HG03060 (cell line): ENCODE results near the gene RNF126.
"Not testable (repeated sequence)": the region's sequence is repeated elsewhere in the genome, so short reads cannot be mapped to it uniquely, and the experiment has no call there.

Experiments used
- ATAC-seq: cut with Tn5 transposase; IDR thresholded peaks from one replicate; pipeline ENCODE4 v1.9.1; 2021; ENCODE audit warnings: low read depth, moderate number of reproducible peaks; ENCODE audit not compliant: unreplicated experiment

The RNF126 gene

GRCh38 chr19:616062-616700 is 46.8 kb downstream of the RNF126 start:
- no peak for ATAC-seq

- ATAC-seq: no peak
Observed at GRCh38 chr19:615619-616018, 47.4 kb downstream of the RNF126 start.

GRCh38 chr19:613732-614567 is 49.1 kb downstream of the RNF126 start:
- no peak for ATAC-seq

GRCh38 chr19:612941-613340 is 50.1 kb downstream of the RNF126 start:
- no peak for ATAC-seq

- ATAC-seq: no peak
Observed at GRCh38 chr19:611481-611868, 51.5 kb downstream of the RNF126 start.

- ATAC-seq: no peak
Observed at GRCh38 chr19:610801-611480, 52.1 kb downstream of the RNF126 start.

- no peak for ATAC-seq
Observed at GRCh38 chr19:610071-610800, 52.8 kb downstream of the RNF126 start.

- no peak for ATAC-seq
Observed at GRCh38 chr19:609004-609346, 54.0 kb downstream of the RNF126 start.

- ATAC-seq: no peak
Observed at GRCh38 chr19:608155-609003, 54.6 kb downstream of the RNF126 start.

- no peak for ATAC-seq
Observed at GRCh38 chr19:607301-608154, 55.5 kb downstream of the RNF126 start.

GRCh38 chr19:605061-605971 is 57.7 kb downstream of the RNF126 start:
- not testable (repeated sequence) for ATAC-seq

GRCh38 chr19:604355-604754 is 58.7 kb downstream of the RNF126 start:
- ATAC-seq: no peak

- ATAC-seq: not testable (repeated sequence)
Observed at GRCh38 chr19:603779-604178, 59.2 kb downstream of the RNF126 start.

- not testable (repeated sequence) for ATAC-seq
Observed at GRCh38 chr19:603302-603639, 59.7 kb downstream of the RNF126 start.

- ATAC-seq: no peak
Observed at GRCh38 chr19:602391-603301, 60.4 kb downstream of the RNF126 start.

- no peak for ATAC-seq
Observed at GRCh38 chr19:601790-602189, 61.2 kb downstream of the RNF126 start.

GRCh38 chr19:601310-601709 is 61.7 kb downstream of the RNF126 start:
- no peak for ATAC-seq
